Neural cell (in vitro differentiated cells): ENCODE results near the gene LGALS14. TPM values are rescaled to one million over a fixed set of nuclear protein-coding genes. Genes with fewer than 3 reads are reported as not detected.

Source experiments
- H2AFZ ChIP-seq: fragments of 200-600, 300-800 bp; sonication (generic), shearing (Covaris generic); 2 replicates; pipeline ENCODE4 v1.6.0; 2014; ENCODE audit warnings: low read depth, mild to moderate bottlenecking, antibody characterized with exemption, low read length, moderate library complexity
- H3F3A ChIP-seq: fragments of 200-600 bp; shearing (Covaris generic); 2 replicates; pipeline ENCODE4 v1.6.1; 2016; ENCODE audit warnings: mild to moderate bottlenecking, moderate library complexity, mixed read lengths, antibody characterized with exemption, low read length; ENCODE audit not compliant: insufficient read depth, poor library complexity, severe bottlenecking
- H3K27ac ChIP-seq: fragments of 200-600, 300-800 bp; sonication (generic), shearing (Covaris generic); 2 replicates; pipeline ENCODE4 v1.5.1; 2014; ENCODE audit warnings: mild to moderate bottlenecking, low read length, moderate library complexity
- H3K27me3 ChIP-seq: fragments of 300-800, 200-600 bp; sonication (generic), shearing (Covaris generic); 2 replicates; pipeline ENCODE4 v1.6.0; 2014; ENCODE audit warnings: mild to moderate bottlenecking, low read depth, low read length, moderate library complexity; ENCODE audit not compliant: insufficient read depth
- H3K36me3 ChIP-seq: fragments of 300-800, 200-600 bp; sonication (generic), shearing (Covaris generic); 2 replicates; pipeline ENCODE4 v1.5.1; 2014; ENCODE audit warnings: mild to moderate bottlenecking, antibody characterized with exemption, low read length, moderate library complexity; ENCODE audit not compliant: insufficient read depth
- H3K4me2 ChIP-seq: fragments of 300-800, 200-600 bp; sonication (generic), shearing (Covaris generic); 2 replicates; pipeline ENCODE4 v1.6.0; 2014; ENCODE audit warnings: mild to moderate bottlenecking, low read length
- H3K4me3 ChIP-seq: fragments of 300-800, 200-600 bp; sonication (generic), shearing (Covaris generic); 2 replicates; pipeline ENCODE4 v1.5.1; 2014; ENCODE audit warnings: mild to moderate bottlenecking, low read length, moderate library complexity
- H3K79me2 ChIP-seq: fragments of 200-600 bp; shearing (Covaris generic); replicated peaks from 2 replicates; pipeline ENCODE4 v1.6.0; 2014; ENCODE audit warnings: mild to moderate bottlenecking, low read length, moderate library complexity; ENCODE audit not compliant: insufficient read depth
- H3K9ac ChIP-seq: fragments of 300-800, 200-600 bp; sonication (generic), shearing (Covaris generic); 2 replicates; pipeline ENCODE4 v1.6.1; 2016; ENCODE audit warnings: mild to moderate bottlenecking, low read length, mixed read lengths
- H3K9me2 ChIP-seq: fragments of 200-600 bp; shearing (Covaris generic); 2 replicates; pipeline ENCODE4 v1.6.1; 2016; ENCODE audit warnings: mild to moderate bottlenecking, low read length, mixed read lengths; ENCODE audit not compliant: insufficient read depth
- H3K9me3 ChIP-seq: fragments of 200-600, 300-800 bp; sonication (generic), shearing (Covaris generic); 2 replicates; pipeline ENCODE4 v1.6.1; 2016; ENCODE audit warnings: mild to moderate bottlenecking, mixed run types, low read length, moderate library complexity, mixed read lengths
- H4K20me1 ChIP-seq: fragments of 200-600 bp; shearing (Covaris generic); 2 replicates; pipeline ENCODE4 v1.6.1; 2016; ENCODE audit warnings: mild to moderate bottlenecking, mixed run types; ENCODE audit not compliant: insufficient read depth
- CTCF ChIP-seq: fragments of 450-650 bp; IDR thresholded peaks from 2 replicates; pipeline ENCODE4 v1.5.1; 2014; ENCODE audit warnings: antibody characterized with exemption, mild to moderate bottlenecking, moderate library complexity; ENCODE audit not compliant: poor library complexity, severe bottlenecking
- EP300 ChIP-seq: fragments of 450-650 bp; conservative IDR thresholded peaks from 2 replicates; pipeline ENCODE4 v1.6.1; 2014; ENCODE audit warnings: antibody characterized with exemption, mild to moderate bottlenecking, moderate library complexity; ENCODE audit not compliant: poor library complexity, severe bottlenecking
- EZH2 ChIP-seq: fragments of 200-600, 300-800 bp; shearing (Covaris generic), sonication (generic); IDR thresholded peaks from 2 replicates; pipeline ENCODE4 v1.6.1; 2014; ENCODE audit warnings: antibody characterized with exemption, low read length, borderline replicate concordance, mild to moderate bottlenecking; ENCODE audit not compliant: insufficient read depth, poor library complexity, severe bottlenecking
- MXI1 ChIP-seq: fragments of 450-650 bp; conservative IDR thresholded peaks from 2 replicates; pipeline ENCODE4 v1.6.1; 2014; ENCODE audit warnings: antibody characterized with exemption, mild to moderate bottlenecking; ENCODE audit not compliant: poor library complexity, severe bottlenecking
- POLR2AphosphoS5 ChIP-seq: IDR thresholded peaks from 2 replicates; pipeline ENCODE4 v1.6.1; 2012
- RAD21 ChIP-seq: fragments of 450-650 bp; conservative IDR thresholded peaks from 2 replicates; pipeline ENCODE4 v1.6.1; 2014; ENCODE audit warnings: antibody characterized with exemption, mild to moderate bottlenecking, moderate library complexity
- SMC3 ChIP-seq: fragments of 450-650 bp; conservative IDR thresholded peaks from 2 replicates; pipeline ENCODE4 v1.6.1; 2014; ENCODE audit warnings: antibody characterized with exemption, mild to moderate bottlenecking, moderate library complexity; ENCODE audit not compliant: poor library complexity
- TAF1 ChIP-seq: IDR thresholded peaks from 2 replicates; pipeline ENCODE4 v1.6.1; 2012; ENCODE audit warnings: low read depth
- polyA minus RNA-seq: library from RNA; depleted of rRNA, polyadenylated mRNA; stranded (reverse); fragments of >200 nt; gene quantifications from 2 replicates; pipeline ENCODE4 v1.2.3, GENCODE V29; 2014
- polyA plus RNA-seq: library from polyadenylated mRNA; depleted of rRNA; stranded (reverse); fragments of >200 nt; gene quantifications from 2 replicates; pipeline ENCODE4 v1.2.3, GENCODE V29; 2014
- TF ChIP-seq, protein P1 (sequence below): IDR thresholded peaks from 2 replicates; pipeline ENCODE4 v1.6.1; 2012; ENCODE audit warnings: borderline replicate concordance

The LGALS14 gene, protein sequence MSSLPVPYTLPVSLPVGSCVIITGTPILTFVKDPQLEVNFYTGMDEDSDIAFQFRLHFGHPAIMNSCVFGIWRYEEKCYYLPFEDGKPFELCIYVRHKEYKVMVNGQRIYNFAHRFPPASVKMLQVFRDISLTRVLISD
- 0.53 and 4.4 TPM in 2 replicates for polyA plus RNA-seq
- not detected in 2 replicates for polyA minus RNA-seq

GRCh38 chr19:39704181-39705044 lies at the start of gene LGALS14:
TSS of gene LGALS14 (plus strand) at chr19:39704481. CDS start at chr19:39704529, 48 bp downstream.
- Histone ChIP-seq H3K27me3 (no peaks in the 10 kb centered on the region), H3K79me2 (no peaks in the 10 kb centered on the region), H3K9me3 (no peaks in the 10 kb centered on the region), H3K27ac (no peak within 1 kb of the TSS), H3K9me2 (no peaks in the 10 kb centered on the region), H3K4me2 (no peak within 1 kb of the TSS), H3F3A (no peaks in the 10 kb centered on the region), H4K20me1 (no peaks in the 10 kb centered on the region), H3K36me3 (no peaks in the 10 kb centered on the region), H2AFZ (no peak within 1 kb of the TSS), H3K4me3 (no peak within 1 kb of the TSS), H3K9ac (no peak within 1 kb of the TSS)
- TF ChIP-seq EP300 (no peak), POLR2AphosphoS5 (no peak), CTCF (no peak)

GRCh38 chr19:39655613-39656012 lies 48.7 kb upstream of the LGALS14 start, which contains the start of gene LGALS16:
TSS of gene LGALS16 (plus strand) at chr19:39655913. CDS start at chr19:39655962, 49 bp downstream.
- no peak within 1 kb of the TSS for H3K9ac ChIP-seq
- no peaks in the 10 kb centered on the region for H4K20me1 ChIP-seq
- TF ChIP-seq RAD21, result no peak
- no peak for TF ChIP-seq EZH2
- no peak for TF ChIP-seq POLR2AphosphoS5
- no peak for TF ChIP-seq MXI1
- no peak for TF ChIP-seq TAF1
- TF ChIP-seq, protein P1, sequence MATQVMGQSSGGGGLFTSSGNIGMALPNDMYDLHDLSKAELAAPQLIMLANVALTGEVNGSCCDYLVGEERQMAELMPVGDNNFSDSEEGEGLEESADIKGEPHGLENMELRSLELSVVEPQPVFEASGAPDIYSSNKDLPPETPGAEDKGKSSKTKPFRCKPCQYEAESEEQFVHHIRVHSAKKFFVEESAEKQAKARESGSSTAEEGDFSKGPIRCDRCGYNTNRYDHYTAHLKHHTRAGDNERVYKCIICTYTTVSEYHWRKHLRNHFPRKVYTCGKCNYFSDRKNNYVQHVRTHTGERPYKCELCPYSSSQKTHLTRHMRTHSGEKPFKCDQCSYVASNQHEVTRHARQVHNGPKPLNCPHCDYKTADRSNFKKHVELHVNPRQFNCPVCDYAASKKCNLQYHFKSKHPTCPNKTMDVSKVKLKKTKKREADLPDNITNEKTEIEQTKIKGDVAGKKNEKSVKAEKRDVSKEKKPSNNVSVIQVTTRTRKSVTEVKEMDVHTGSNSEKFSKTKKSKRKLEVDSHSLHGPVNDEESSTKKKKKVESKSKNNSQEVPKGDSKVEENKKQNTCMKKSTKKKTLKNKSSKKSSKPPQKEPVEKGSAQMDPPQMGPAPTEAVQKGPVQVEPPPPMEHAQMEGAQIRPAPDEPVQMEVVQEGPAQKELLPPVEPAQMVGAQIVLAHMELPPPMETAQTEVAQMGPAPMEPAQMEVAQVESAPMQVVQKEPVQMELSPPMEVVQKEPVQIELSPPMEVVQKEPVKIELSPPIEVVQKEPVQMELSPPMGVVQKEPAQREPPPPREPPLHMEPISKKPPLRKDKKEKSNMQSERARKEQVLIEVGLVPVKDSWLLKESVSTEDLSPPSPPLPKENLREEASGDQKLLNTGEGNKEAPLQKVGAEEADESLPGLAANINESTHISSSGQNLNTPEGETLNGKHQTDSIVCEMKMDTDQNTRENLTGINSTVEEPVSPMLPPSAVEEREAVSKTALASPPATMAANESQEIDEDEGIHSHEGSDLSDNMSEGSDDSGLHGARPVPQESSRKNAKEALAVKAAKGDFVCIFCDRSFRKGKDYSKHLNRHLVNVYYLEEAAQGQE, result no peak
- no peak for TF ChIP-seq CTCF
- no peak for TF ChIP-seq EP300
- no peak for TF ChIP-seq SMC3
- no peak within 1 kb of the TSS for H3K4me3 ChIP-seq
- no peaks in the 10 kb centered on the region for H3K27me3 ChIP-seq
- H3K27ac ChIP-seq, result no peak within 1 kb of the TSS
- no peaks in the 10 kb centered on the region for H3K36me3 ChIP-seq
- no peaks in the 10 kb centered on the region for H3K9me3 ChIP-seq
- no peak within 1 kb of the TSS for H2AFZ ChIP-seq
- no peaks in the 10 kb centered on the region for H3K9me2 ChIP-seq
- H3K79me2 ChIP-seq, result no peaks in the 10 kb centered on the region
- no peak within 1 kb of the TSS for H3K4me2 ChIP-seq
- no peaks in the 10 kb centered on the region for H3F3A ChIP-seq
